ENCODE results near the gene PRRT2. TPM values are rescaled to one million over a fixed set of nuclear protein-coding genes. Genes with fewer than 3 reads are reported as not detected.

PRRT2 gene
- total and polyA plus RNA-seq, 2 experiments from 2014 or later, result 7.0 to 11.1 TPM

- Histone ChIP-seq H3K4me1 (ENCODE audit: insufficient read depth) (peaks cover 35% of the 10 kb centered on the region), H3K36me3 (replicated peaks; ENCODE audit: insufficient read depth, low read depth) (no peaks in the 10 kb centered on the region), H3K27ac (peak overlapping the region; percentile 93), H3K79me2 (peaks cover 56% of the 10 kb centered on the region), H3K9me3 (ENCODE audit: low read depth) (no peaks in the 10 kb centered on the region), H3K4me3 (peak overlapping the region; percentile 42), H2AFZ (peak overlapping the region; percentile 59), H3K9me2 (replicated peaks; ENCODE audit: insufficient read depth) (no peaks in the 10 kb centered on the region), H3K27me3 (no peaks in the 10 kb centered on the region), H3K4me2 (peak overlapping the region; percentile 87), H4K20me1 (ENCODE audit: insufficient read depth, poor library complexity, severe bottlenecking) (no peaks in the 10 kb centered on the region)
- DNase-seq (ENCODE audit: low spot score), result peak; percentile 73
- no peak for TF ChIP-seq EZH2phosphoT487 (IDR thresholded peaks at IDR 0.05; ENCODE audit: low read depth, severe bottlenecking, unreplicated experiment)
- TF ChIP-seq CTCF (IDR thresholded peaks at IDR 0.05; ENCODE audit: poor library complexity), result no peak
- no peak for TF ChIP-seq EZH2 (IDR thresholded peaks at IDR 0.05; ENCODE audit: borderline replicate concordance)
- WGBS (ENCODE audit: low lambda C conversion rate, missing lambda C conversion rate), result 3% methylated on average over 27 of the region's 37 CpGs
Measured at GRCh38 chr16:29816694-29817441, 4.9 kb downstream of the PRRT2 start.

- DNase-seq (ENCODE audit: low spot score), result no peak
- WGBS (ENCODE audit: low lambda C conversion rate, missing lambda C conversion rate), result 84% methylated on average over 4 of the region's 4 CpGs
- Histone ChIP-seq H2AFZ (no peak overlapping the region), H3K36me3 (replicated peaks; ENCODE audit: insufficient read depth, low read depth) (no peaks in the 10 kb centered on the region), H3K4me2 (peak overlapping the region; percentile 87), H3K9me2 (replicated peaks; ENCODE audit: insufficient read depth) (no peaks in the 10 kb centered on the region), H4K20me1 (ENCODE audit: insufficient read depth, poor library complexity, severe bottlenecking) (peaks cover 3% of the 10 kb centered on the region), H3K4me3 (no peak overlapping the region), H3K27me3 (no peaks in the 10 kb centered on the region), H3K4me1 (ENCODE audit: insufficient read depth) (peaks cover 44% of the 10 kb centered on the region), H3K27ac (no peak overlapping the region), H3K79me2 (peaks cover 63% of the 10 kb centered on the region), H3K9me3 (ENCODE audit: low read depth) (no peaks in the 10 kb centered on the region)
- TF ChIP-seq EZH2phosphoT487 (IDR thresholded peaks at IDR 0.05; ENCODE audit: low read depth, severe bottlenecking, unreplicated experiment) (no peak), CTCF (IDR thresholded peaks at IDR 0.05; ENCODE audit: poor library complexity) (no peak), EZH2 (IDR thresholded peaks at IDR 0.05; ENCODE audit: borderline replicate concordance) (no peak)
Measured at GRCh38 chr16:29818082-29818481, 6.1 kb downstream of the PRRT2 start.

- H3K27ac ChIP-seq, result peak overlapping the region; percentile 90
- H3K79me2 ChIP-seq, result peaks cover 64% of the 10 kb centered on the region
- H3K4me1 ChIP-seq (ENCODE audit: insufficient read depth), result peaks cover 54% of the 10 kb centered on the region
- H3K4me2 ChIP-seq, result peak overlapping the region; percentile 83
- TF ChIP-seq CTCF (IDR thresholded peaks at IDR 0.05; ENCODE audit: poor library complexity), result peak; percentile 25
- no peak for TF ChIP-seq EZH2 (IDR thresholded peaks at IDR 0.05; ENCODE audit: borderline replicate concordance)
- H4K20me1 ChIP-seq (ENCODE audit: insufficient read depth, poor library complexity, severe bottlenecking), result peaks cover 3% of the 10 kb centered on the region
- no peaks in the 10 kb centered on the region for H3K27me3 ChIP-seq
- H3K4me3 ChIP-seq, result no peak overlapping the region
- 76% methylated on average over 9 of the region's 15 CpGs for WGBS (ENCODE audit: low lambda C conversion rate, missing lambda C conversion rate)
- H3K9me2 ChIP-seq (replicated peaks; ENCODE audit: insufficient read depth), result no peaks in the 10 kb centered on the region
- no peak for DNase-seq (ENCODE audit: low spot score)
- no peaks in the 10 kb centered on the region for H3K36me3 ChIP-seq (replicated peaks; ENCODE audit: insufficient read depth, low read depth)
- no peaks in the 10 kb centered on the region for H3K9me3 ChIP-seq (ENCODE audit: low read depth)
- H2AFZ ChIP-seq, result no peak overlapping the region
Measured at GRCh38 chr16:29819506-29819905, 7.5 kb downstream of the PRRT2 start.
